ENCODE data around the gene ZNF512B.

DNA sequence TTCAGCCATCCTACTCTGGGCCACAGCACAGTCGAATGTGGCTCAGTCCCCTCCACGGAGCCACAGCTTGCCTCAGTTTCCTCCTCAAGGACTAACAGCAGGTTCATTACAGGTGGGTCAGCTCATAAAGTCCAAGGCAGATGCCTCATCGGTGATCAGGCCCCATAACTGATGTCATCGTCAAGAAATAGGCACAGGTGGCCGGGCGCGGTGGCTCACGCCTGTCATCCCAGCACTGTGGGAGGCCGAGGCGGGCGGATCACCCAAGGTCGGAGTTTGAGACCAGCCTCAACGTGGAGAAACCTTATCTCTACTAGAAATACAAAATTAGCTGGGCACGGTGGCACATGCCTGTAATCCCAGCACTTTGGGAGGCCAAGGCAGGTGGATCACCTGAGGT, 17.0 kb downstream of the ZNF512B start:
- TF ChIP-seq GATA2 (IDR thresholded peaks at IDR 0.05; ENCODE audit: low read depth, low read length) (no peak), GATA3 (IDR thresholded peaks at IDR 0.05; ENCODE audit: low read depth, low read length) (no peak)

Measured in SH-SY5Y (cell line).